WTC11 (cell line): ENCODE results near the gene RASAL2. TPM values are rescaled to one million over a fixed set of nuclear protein-coding genes. Genes with fewer than 3 reads are reported as not detected.

Experiments
- ATAC-seq: fragments of 200-7000 bp; cut with Tn5 transposase; 2 replicates; pipeline ENCODE4 v1.10.0; 2021; ENCODE audit warnings: mild to moderate bottlenecking, moderate library complexity
- CTCF ChIA-PET: fragments of 300-600 bp; sonication (Branson Sonifier 250); formaldehyde crosslinking; loops from one replicate; lab custom pipeline; 2021; ENCODE audit warnings: antibody characterized with exemption; lab: Charles Lee
- POLR2A ChIA-PET: fragments of 350-600 bp; sonication (Branson Sonifier 250); formaldehyde crosslinking; loops from one replicate; lab custom pipeline; 2021; ENCODE audit warnings: antibody characterized with exemption; lab: Charles Lee
- DNase-seq: peaks from one replicate; pipeline ENCODE4 v3.0.0; 2021; ENCODE audit warnings: low spot score
- H3K27ac Mint-ChIP-seq: 2 replicates; pipeline ENCODE4 v1.8.0; 2021; ENCODE audit warnings: mixed read lengths
- H3K27me3 Mint-ChIP-seq: 2 replicates; pipeline ENCODE4 v1.8.0; 2021; ENCODE audit warnings: low read depth, mild to moderate bottlenecking, moderate library complexity, mixed read lengths
- H3K36me3 Mint-ChIP-seq: 2 replicates; pipeline ENCODE4 v1.8.0; 2021; ENCODE audit warnings: mixed read lengths
- H3K4me1 Mint-ChIP-seq: 2 replicates; pipeline ENCODE4 v1.8.0; 2022; ENCODE audit warnings: mixed read lengths
- H3K4me3 Mint-ChIP-seq: 2 replicates; pipeline ENCODE4 v1.8.0; 2021; ENCODE audit warnings: mild to moderate bottlenecking, moderate library complexity, mixed read lengths
- H3K9me3 Mint-ChIP-seq: 2 replicates; pipeline ENCODE4 v1.8.0; 2021; ENCODE audit warnings: mixed read lengths
- CBFB ChIP-seq: sonication (generic); formaldehyde crosslinking; IDR thresholded peaks from 2 replicates; pipeline ENCODE4 v1.8.1; 2022; ENCODE audit warnings: mild to moderate bottlenecking, low read depth, missing genetic modification reagents
- CDX4 ChIP-seq: fragments of 250-450 bp; sonication (Bioruptor Pico); IDR thresholded peaks from 2 replicates; pipeline ENCODE4 v1.9.0; 2021; ENCODE audit warnings: moderate library complexity, mild to moderate bottlenecking, inconsistent platforms, borderline replicate concordance
- CTCF ChIP-seq: fragments of 200-600 bp; IDR thresholded peaks from 2 replicates; pipeline ENCODE4 v1.8.0; 2022; ENCODE audit warnings: antibody characterized with exemption
- E2F1 ChIP-seq: sonication (generic); formaldehyde crosslinking; IDR thresholded peaks from 2 replicates; pipeline ENCODE4 v1.8.0; 2022; ENCODE audit warnings: mild to moderate bottlenecking, missing genetic modification reagents
- EMX1 ChIP-seq: fragments of 250-450 bp; sonication (Bioruptor Pico); IDR thresholded peaks from 2 replicates; pipeline ENCODE4 v1.8.0; 2021; ENCODE audit warnings: mild to moderate bottlenecking
- ESRRA ChIP-seq: sonication (generic); formaldehyde crosslinking; IDR thresholded peaks from 2 replicates; pipeline ENCODE4 v1.8.1; 2022; ENCODE audit warnings: mild to moderate bottlenecking, missing genetic modification reagents, borderline replicate concordance
- GRHL2 ChIP-seq: fragments of 250-450 bp; sonication (Bioruptor Pico); IDR thresholded peaks from 2 replicates; pipeline ENCODE4 v1.8.0; 2022; ENCODE audit warnings: mild to moderate bottlenecking, moderate library complexity; ENCODE audit not compliant: insufficient replicate concordance, severe bottlenecking
- KAT7 ChIP-seq: sonication (generic); formaldehyde crosslinking; IDR thresholded peaks from 2 replicates; pipeline ENCODE4 v1.8.1; 2023; ENCODE audit warnings: missing genetic modification reagents, mild to moderate bottlenecking, borderline replicate concordance
- MXD4 ChIP-seq: fragments of 250-450 bp; sonication (Bioruptor Pico); IDR thresholded peaks from 2 replicates; pipeline ENCODE4 v1.8.0; 2021; ENCODE audit warnings: mild to moderate bottlenecking, moderate library complexity, borderline replicate concordance
- NFATC4 ChIP-seq: fragments of 250-450 bp; sonication (Bioruptor Pico); IDR thresholded peaks from 2 replicates; pipeline ENCODE4 v1.9.0; 2021; ENCODE audit warnings: mild to moderate bottlenecking
- NFYB ChIP-seq: sonication (generic); formaldehyde crosslinking; conservative IDR thresholded peaks from 2 replicates; pipeline ENCODE4 v1.8.0; 2022; ENCODE audit warnings: low read depth, missing genetic modification reagents
- NR2C2 ChIP-seq: sonication (generic); formaldehyde crosslinking; IDR thresholded peaks from 2 replicates; pipeline ENCODE4 v1.8.0; 2022; ENCODE audit warnings: mild to moderate bottlenecking, missing genetic modification reagents
- PRDM15 ChIP-seq: sonication (generic); formaldehyde crosslinking; IDR thresholded peaks from 2 replicates; pipeline ENCODE4 v1.8.0; 2022; ENCODE audit warnings: missing genetic modification reagents
- TEAD1 ChIP-seq: sonication (generic); formaldehyde crosslinking; IDR thresholded peaks from 2 replicates; pipeline ENCODE4 v1.8.0; 2022; ENCODE audit warnings: mild to moderate bottlenecking, missing genetic modification reagents
- ZNF121 ChIP-seq: sonication (generic); formaldehyde crosslinking; IDR thresholded peaks from 2 replicates; pipeline ENCODE4 v1.8.0; 2023; ENCODE audit warnings: missing genetic modification reagents
- ZNF138 ChIP-seq: sonication (generic); formaldehyde crosslinking; conservative IDR thresholded peaks from 2 replicates; pipeline ENCODE4 v1.8.1; 2022; ENCODE audit warnings: mild to moderate bottlenecking, moderate library complexity, missing genetic modification reagents
- ZNF317 ChIP-seq: sonication (generic); formaldehyde crosslinking; IDR thresholded peaks from 2 replicates; pipeline ENCODE4 v1.8.1; 2023; ENCODE audit warnings: low read depth, mild to moderate bottlenecking, moderate library complexity, missing genetic modification reagents, borderline replicate concordance
- ZNF396 ChIP-seq: fragments of 250-450 bp; sonication (Bioruptor Pico); IDR thresholded peaks from 2 replicates; pipeline ENCODE4 v1.8.0; 2021; ENCODE audit warnings: mild to moderate bottlenecking, moderate library complexity, borderline replicate concordance
- total RNA-seq: library from RNA; stranded (reverse); gene quantifications from 3 replicates; pipeline ENCODE4 v1.2.3, GENCODE V29; 2021
- TF ChIP-seq, protein P1 (sequence below): fragments of 250-450 bp; sonication (Bioruptor Pico); IDR thresholded peaks from 2 replicates; pipeline ENCODE4 v1.9.0; 2021; ENCODE audit warnings: mild to moderate bottlenecking
- TF ChIP-seq, protein P2 (sequence below): sonication (generic); formaldehyde crosslinking; conservative IDR thresholded peaks from 2 replicates; pipeline ENCODE4 v1.8.1; 2022; ENCODE audit warnings: mild to moderate bottlenecking, missing genetic modification reagents
- TF ChIP-seq, protein P3 (sequence below): sonication (generic); formaldehyde crosslinking; IDR thresholded peaks from 2 replicates; pipeline ENCODE4 v1.8.1; 2022; ENCODE audit warnings: low read depth, mild to moderate bottlenecking, moderate library complexity, missing genetic modification reagents, borderline replicate concordance

RASAL2 gene
- total RNA-seq, 1 experiment from 2014 or later: 29.5 TPM

GRCh38 chr1:178358456-178358855 is 264.6 kb downstream of the RASAL2 start (continued):
- TF ChIP-seq, protein P1, sequence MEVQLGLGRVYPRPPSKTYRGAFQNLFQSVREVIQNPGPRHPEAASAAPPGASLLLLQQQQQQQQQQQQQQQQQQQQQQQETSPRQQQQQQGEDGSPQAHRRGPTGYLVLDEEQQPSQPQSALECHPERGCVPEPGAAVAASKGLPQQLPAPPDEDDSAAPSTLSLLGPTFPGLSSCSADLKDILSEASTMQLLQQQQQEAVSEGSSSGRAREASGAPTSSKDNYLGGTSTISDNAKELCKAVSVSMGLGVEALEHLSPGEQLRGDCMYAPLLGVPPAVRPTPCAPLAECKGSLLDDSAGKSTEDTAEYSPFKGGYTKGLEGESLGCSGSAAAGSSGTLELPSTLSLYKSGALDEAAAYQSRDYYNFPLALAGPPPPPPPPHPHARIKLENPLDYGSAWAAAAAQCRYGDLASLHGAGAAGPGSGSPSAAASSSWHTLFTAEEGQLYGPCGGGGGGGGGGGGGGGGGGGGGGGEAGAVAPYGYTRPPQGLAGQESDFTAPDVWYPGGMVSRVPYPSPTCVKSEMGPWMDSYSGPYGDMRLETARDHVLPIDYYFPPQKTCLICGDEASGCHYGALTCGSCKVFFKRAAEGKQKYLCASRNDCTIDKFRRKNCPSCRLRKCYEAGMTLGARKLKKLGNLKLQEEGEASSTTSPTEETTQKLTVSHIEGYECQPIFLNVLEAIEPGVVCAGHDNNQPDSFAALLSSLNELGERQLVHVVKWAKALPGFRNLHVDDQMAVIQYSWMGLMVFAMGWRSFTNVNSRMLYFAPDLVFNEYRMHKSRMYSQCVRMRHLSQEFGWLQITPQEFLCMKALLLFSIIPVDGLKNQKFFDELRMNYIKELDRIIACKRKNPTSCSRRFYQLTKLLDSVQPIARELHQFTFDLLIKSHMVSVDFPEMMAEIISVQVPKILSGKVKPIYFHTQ (CRISPR knock-in tag): no peak
- TF ChIP-seq, protein P2, sequence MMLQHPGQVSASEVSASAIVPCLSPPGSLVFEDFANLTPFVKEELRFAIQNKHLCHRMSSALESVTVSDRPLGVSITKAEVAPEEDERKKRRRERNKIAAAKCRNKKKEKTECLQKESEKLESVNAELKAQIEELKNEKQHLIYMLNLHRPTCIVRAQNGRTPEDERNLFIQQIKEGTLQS (CRISPR knock-in tag): no peak

- Mint-ChIP-seq H3K36me3 (peaks cover 9% of the 10 kb centered on the region; the same call in 1 of the 2 replicates), H3K27ac (no peak overlapping the region; the same call in 1 of the 2 replicates), H3K27me3 (no peaks in the 10 kb centered on the region), H3K4me1 (peaks cover 10% of the 10 kb centered on the region; the same call in 1 of the 2 replicates), H3K9me3 (peaks cover 16% of the 10 kb centered on the region), H3K4me3 (no peak overlapping the region)
- no peak for DNase-seq
- CTCF ChIA-PET: interaction anchor here (0.6 to 0.7 kb wide), 2 partner anchors 24 to 60 kb away, joined by 3 read pairs; no protein-coding TSS in a partner anchor
- ATAC-seq: no peak
- TF ChIP-seq, protein P3, sequence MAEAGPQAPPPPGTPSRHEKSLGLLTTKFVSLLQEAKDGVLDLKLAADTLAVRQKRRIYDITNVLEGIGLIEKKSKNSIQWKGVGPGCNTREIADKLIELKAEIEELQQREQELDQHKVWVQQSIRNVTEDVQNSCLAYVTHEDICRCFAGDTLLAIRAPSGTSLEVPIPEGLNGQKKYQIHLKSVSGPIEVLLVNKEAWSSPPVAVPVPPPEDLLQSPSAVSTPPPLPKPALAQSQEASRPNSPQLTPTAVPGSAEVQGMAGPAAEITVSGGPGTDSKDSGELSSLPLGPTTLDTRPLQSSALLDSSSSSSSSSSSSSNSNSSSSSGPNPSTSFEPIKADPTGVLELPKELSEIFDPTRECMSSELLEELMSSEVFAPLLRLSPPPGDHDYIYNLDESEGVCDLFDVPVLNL: no peak
- TF ChIP-seq ZNF317 (no peak), E2F1 (no peak), MXD4 (CRISPR knock-in tag) (no peak), ESRRA (no peak), ZNF121 (no peak), NFATC4 (CRISPR knock-in tag) (no peak), CDX4 (CRISPR knock-in tag) (no peak)
- POLR2A ChIA-PET: no interaction called here
Measured at GRCh38 chr1:178360421-178360820, 266.5 kb downstream of the RASAL2 start.

DNA sequence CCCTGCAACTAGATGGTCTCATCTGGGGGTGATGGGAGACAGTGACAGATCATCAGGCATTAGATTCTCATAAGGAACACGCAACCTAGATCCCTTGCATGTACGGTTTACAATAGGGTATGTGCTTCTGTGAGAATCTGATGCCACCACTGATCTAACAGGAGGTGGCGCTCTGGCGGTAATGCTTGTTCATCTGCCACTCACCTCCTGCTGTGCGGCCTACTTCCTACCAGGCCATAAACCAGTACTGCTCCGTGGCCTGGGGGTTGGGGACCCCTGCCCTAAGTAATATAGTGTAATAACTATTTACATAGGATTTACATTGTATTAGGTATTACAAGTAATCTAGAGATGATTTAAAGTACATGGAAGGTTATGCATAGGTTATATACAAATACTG is 267.9 kb downstream of the RASAL2 start:
- POLR2A ChIA-PET: no interaction called here
- no peak for ATAC-seq
- H3K27ac Mint-ChIP-seq: no peak overlapping the region
- H3K27me3 Mint-ChIP-seq: no peaks in the 10 kb centered on the region
- peaks cover 10% of the 10 kb centered on the region; the same call in 1 of the 2 replicates for H3K4me1 Mint-ChIP-seq
- H3K4me3 Mint-ChIP-seq: no peak overlapping the region
- peaks cover 9% of the 10 kb centered on the region; the same call in 1 of the 2 replicates for H3K36me3 Mint-ChIP-seq
- peak; percentile 28 for DNase-seq
- CTCF ChIA-PET: no interaction called here
- peaks cover 16% of the 10 kb centered on the region for H3K9me3 Mint-ChIP-seq
- TF ChIP-seq EMX1 (CRISPR knock-in tag) (no peak), NR2C2 (CRISPR knock-in tag) (no peak), GRHL2 (CRISPR knock-in tag) (no peak), ZNF396 (CRISPR knock-in tag) (no peak), PRDM15 (CRISPR knock-in tag) (no peak), CTCF (no peak), ZNF138 (no peak), KAT7 (no peak), CBFB (CRISPR knock-in tag) (no peak), NFYB (CRISPR knock-in tag) (no peak), TEAD1 (no peak)
- TF ChIP-seq, protein P2 (CRISPR knock-in tag): no peak
